Upper lobe of left lung (tissue), 4 donors: ENCODE results near the gene SLC25A26.

Experiments used
- EP300 ChIP-seq, 4 donors: sonication (generic); formaldehyde crosslinking; IDR thresholded peaks; one replicate each; pipeline ENCODE4 v1.5.1; 2017; ENCODE audit warnings: antibody characterized with exemption in 4 of 4, control low read depth in 2 of 4
- POLR2A ChIP-seq, 4 donors: fragments of 450-650 bp; IDR thresholded peaks; one replicate each; pipeline ENCODE4 v1.5.1; 2016 to 2017; ENCODE audit warnings: antibody characterized with exemption in 4 of 4, mild to moderate bottlenecking in 2 of 4
- POLR2AphosphoS5 ChIP-seq, 2 donors: sonication (generic); formaldehyde crosslinking; IDR thresholded peaks; one replicate each; pipeline ENCODE4 v1.5.1; 2017; ENCODE audit warnings: antibody characterized with exemption in 2 of 2
- TF ChIP-seq, protein P1 (sequence below), 6 experiments: fragments of 450-650 bp in 4 of 6; fragments of 200-600 bp in 2 of 6; sonication (generic) in 2 of 6; IDR thresholded peaks; one replicate each; pipeline ENCODE4 v1.5.1; 2016 to 2019; ENCODE audit warnings: antibody characterized with exemption in 6 of 6

DNA sequence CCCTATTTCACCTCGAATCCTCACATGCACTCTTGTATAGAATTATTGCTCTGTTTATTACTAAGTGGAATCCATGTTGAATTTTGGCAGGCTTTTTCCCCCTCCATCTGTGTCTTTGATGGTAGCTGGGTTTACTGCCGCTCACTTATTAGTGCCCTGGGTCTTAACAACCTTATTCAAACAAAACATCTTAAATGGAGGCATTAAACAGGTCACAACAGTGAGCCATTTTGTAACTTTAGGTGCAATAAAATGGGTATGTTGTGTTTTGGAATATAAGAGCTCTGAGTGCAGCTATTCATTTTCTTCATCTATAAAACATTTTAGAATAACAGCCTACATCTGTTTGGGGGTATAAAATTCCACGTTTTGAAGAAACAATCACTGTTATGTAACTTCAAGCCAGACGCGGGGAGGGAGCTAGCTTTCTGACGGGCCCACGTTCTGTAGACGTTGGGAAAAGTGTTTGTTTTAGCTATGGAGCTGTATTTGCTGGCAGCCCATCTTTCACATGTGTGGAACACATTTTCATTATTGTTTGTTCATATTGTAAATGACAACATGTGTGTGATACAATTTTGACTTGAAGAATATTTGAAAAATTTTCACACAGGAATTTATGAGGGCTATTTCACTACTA, 122.0 kb downstream of the SLC25A26 start:
- no peak for TF ChIP-seq POLR2AphosphoS5 (IDR thresholded peaks at IDR 0.05)
- TF ChIP-seq, protein P1, sequence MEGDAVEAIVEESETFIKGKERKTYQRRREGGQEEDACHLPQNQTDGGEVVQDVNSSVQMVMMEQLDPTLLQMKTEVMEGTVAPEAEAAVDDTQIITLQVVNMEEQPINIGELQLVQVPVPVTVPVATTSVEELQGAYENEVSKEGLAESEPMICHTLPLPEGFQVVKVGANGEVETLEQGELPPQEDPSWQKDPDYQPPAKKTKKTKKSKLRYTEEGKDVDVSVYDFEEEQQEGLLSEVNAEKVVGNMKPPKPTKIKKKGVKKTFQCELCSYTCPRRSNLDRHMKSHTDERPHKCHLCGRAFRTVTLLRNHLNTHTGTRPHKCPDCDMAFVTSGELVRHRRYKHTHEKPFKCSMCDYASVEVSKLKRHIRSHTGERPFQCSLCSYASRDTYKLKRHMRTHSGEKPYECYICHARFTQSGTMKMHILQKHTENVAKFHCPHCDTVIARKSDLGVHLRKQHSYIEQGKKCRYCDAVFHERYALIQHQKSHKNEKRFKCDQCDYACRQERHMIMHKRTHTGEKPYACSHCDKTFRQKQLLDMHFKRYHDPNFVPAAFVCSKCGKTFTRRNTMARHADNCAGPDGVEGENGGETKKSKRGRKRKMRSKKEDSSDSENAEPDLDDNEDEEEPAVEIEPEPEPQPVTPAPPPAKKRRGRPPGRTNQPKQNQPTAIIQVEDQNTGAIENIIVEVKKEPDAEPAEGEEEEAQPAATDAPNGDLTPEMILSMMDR (IDR thresholded peaks at IDR 0.05) = no peak
- no peak for TF ChIP-seq EP300 (IDR thresholded peaks at IDR 0.05)
- no peak for TF ChIP-seq POLR2A (IDR thresholded peaks at IDR 0.05)
